GM19452 (cell line): ENCODE results near the gene HIRA.

Experiments
- ATAC-seq: cut with Tn5 transposase; IDR thresholded peaks from one replicate; pipeline ENCODE4 v1.9.1; 2021; ENCODE audit not compliant: unreplicated experiment

The HIRA gene, protein sequence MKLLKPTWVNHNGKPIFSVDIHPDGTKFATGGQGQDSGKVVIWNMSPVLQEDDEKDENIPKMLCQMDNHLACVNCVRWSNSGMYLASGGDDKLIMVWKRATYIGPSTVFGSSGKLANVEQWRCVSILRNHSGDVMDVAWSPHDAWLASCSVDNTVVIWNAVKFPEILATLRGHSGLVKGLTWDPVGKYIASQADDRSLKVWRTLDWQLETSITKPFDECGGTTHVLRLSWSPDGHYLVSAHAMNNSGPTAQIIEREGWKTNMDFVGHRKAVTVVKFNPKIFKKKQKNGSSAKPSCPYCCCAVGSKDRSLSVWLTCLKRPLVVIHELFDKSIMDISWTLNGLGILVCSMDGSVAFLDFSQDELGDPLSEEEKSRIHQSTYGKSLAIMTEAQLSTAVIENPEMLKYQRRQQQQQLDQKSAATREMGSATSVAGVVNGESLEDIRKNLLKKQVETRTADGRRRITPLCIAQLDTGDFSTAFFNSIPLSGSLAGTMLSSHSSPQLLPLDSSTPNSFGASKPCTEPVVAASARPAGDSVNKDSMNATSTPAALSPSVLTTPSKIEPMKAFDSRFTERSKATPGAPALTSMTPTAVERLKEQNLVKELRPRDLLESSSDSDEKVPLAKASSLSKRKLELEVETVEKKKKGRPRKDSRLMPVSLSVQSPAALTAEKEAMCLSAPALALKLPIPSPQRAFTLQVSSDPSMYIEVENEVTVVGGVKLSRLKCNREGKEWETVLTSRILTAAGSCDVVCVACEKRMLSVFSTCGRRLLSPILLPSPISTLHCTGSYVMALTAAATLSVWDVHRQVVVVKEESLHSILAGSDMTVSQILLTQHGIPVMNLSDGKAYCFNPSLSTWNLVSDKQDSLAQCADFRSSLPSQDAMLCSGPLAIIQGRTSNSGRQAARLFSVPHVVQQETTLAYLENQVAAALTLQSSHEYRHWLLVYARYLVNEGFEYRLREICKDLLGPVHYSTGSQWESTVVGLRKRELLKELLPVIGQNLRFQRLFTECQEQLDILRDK

DNA sequence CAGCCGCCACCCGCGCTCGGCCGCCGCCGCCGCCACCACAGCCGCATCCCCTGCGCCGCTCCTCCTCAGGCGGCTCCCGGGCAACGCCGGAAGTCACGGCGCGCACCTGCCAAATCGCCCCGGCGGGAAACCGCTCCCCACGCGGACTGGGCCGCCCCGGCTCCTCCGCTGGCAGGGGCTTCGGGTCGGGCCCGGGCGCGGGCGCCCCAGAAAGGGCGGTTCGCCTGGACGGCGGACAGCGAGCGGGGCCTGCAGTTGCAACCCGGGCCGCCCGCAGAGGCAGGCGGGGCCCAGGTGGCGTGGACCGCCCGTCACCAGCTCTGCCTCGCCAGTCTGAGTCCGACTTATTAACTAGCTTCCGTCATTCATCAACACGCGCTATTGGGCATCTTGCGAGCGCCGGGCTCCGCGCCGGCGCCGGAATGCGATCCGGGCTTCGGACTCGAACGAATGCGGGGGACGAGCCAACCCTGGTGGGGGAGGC is at the start of gene HIRA:
Gene HIRA (minus strand): TSS at position 85 of the 484 bp plus-strand sequence. CDS start 257 bp downstream, outside the sequence.
- ATAC-seq, result peak; percentile 50

DNA sequence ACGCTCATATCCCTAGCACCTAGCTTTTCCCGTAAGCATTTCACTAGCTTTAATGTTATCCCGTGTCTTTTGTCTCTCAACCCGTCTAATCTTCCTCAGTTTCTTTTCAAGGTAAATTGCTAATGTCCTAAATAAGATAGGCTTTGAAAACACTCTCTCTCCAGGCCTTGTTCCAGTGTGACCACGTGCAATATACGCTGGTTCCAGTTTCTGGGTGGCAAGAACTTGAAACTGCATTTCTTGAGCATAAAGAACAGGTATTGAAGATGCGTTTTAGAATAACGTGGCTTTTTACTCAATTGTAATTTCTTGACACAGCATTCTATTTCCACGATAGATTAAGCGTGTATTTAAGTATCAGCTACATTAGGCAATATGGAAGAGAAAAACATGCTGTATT is 49.3 kb upstream of the HIRA start:
- no peak for ATAC-seq

DNA sequence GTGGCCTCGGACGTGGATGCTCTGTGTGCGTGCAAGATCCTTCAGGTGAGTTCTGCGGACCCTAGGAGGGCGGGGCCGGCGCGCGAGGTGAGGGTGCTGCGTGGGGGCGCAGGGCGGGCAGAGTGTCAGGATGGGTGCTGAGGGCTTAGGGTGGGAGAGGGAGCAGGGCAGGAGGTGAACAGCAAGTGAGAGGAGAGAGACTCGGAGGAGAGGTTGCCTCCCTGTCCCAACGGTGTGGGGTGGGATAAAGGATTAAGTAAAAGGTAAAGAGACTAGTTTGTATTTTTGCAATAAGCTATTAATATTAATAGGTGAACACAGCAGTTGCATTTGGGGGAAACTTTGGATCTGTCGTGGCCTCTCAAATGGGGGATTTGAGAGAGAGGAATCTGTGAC is 48.6 kb upstream of the HIRA start:
- no peak for ATAC-seq

DNA sequence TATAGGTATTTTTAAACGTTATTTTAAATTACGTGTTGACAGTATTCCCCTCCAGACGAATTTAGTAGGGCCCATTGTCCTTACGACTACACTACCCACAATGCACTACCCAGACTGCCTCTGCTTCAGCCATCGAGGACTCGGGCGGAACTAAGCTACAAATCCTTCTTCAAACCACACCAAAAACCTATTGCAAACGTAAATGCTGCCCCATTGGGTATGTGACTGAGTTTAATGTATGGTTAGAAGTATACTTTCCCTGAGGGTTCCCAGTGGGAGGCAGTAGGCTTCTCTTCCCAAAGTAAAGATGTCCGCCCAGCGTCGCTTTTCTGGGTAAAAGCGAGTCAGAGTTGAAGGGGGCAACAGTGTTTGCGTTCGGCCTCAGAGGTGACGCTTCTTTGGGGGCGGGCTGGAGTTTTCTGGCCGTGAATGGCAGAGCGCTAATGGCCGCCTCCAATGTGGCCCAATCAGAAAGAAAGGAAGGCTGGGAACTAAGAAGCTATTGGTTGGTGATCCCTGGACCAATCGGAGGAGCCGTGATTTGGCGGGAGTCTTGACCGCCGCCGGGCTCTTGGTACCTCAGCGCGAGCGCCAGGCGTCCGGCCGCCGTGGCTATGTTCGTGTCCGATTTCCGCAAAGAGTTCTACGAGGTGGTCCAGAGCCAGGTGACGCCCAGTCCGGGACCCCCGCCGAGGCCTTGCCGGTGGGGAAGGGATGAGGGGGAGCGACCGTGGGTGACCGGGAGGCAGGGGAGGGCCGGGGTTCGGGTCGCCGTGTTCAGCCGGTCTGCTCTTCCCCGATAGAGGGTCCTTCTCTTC is 48.0 kb upstream of the HIRA start, which contains the start of gene CDC45:
Gene CDC45 (plus strand): TSS at position 566 of the 818 bp plus-strand sequence. CDS start 49 bp downstream, at position 615.
- peak; percentile 80 for ATAC-seq

DNA sequence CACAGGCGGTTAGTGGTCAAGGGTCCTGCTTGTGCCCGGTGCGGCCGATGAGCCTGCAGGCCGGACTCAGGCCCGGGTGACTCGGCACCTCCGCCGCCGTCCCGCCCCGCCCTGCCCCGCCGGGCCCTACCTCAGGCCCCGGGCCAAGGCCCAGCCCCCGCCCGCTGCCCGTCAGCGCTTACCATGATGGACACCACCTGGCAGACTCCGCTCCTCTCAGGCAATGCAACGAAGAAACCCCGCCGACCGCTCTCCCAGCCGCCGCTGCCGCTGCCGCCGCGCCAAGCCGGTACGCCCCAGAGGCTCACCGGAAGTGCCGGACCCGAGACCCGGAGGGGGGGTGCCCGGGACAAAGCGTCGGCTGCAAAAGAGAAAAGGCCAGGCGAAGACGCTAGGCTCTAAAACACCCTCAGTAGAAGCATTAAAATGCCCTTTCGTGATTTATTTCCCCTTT is 47.4 kb upstream of the HIRA start, which contains the start of gene UFD1:
Gene UFD1 (minus strand): TSS at position 293 of the 454 bp plus-strand sequence. CDS start 108 bp downstream, at position 185.
- ATAC-seq, result peak; percentile 53

DNA sequence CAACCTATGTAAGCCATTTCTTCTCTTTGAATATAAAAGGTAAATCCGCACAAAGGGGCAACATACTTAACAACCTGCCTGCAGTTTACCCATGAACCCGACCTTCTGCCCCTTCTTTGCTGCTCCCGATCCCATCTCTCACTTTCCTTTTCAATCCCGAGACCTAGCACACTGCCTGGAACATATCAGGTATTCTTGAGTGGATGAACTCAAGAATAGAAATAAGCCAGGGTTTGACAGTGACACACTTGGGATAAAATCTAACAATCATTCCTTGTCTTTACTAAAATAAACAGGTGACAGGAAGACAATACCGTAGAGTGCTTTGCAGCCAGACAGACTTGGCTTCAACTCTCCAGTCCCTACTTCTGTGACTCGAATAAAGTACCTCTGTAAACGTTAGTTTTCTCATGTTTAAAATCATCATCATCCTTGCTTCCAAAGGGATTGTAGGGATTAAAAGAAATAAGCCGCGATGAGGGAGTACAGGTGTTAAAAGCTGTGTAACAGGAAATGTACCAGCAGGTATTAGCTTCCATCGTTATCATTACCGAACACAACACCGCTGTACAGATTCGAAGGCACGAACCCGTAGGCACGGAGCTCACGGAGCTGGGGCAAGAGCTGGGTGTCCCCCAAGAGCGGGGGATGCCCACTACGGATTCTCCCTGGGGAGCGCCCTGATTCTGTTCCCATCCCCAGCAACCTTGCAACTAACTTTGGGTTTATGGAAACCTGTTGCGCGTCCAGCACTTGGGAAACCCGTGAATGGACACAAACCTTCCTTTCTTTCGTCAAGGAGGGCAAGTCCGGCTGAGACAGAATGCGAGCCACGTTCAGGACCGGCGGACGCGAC is 46.7 kb upstream of the HIRA start:
- ATAC-seq, result no peak

DNA sequence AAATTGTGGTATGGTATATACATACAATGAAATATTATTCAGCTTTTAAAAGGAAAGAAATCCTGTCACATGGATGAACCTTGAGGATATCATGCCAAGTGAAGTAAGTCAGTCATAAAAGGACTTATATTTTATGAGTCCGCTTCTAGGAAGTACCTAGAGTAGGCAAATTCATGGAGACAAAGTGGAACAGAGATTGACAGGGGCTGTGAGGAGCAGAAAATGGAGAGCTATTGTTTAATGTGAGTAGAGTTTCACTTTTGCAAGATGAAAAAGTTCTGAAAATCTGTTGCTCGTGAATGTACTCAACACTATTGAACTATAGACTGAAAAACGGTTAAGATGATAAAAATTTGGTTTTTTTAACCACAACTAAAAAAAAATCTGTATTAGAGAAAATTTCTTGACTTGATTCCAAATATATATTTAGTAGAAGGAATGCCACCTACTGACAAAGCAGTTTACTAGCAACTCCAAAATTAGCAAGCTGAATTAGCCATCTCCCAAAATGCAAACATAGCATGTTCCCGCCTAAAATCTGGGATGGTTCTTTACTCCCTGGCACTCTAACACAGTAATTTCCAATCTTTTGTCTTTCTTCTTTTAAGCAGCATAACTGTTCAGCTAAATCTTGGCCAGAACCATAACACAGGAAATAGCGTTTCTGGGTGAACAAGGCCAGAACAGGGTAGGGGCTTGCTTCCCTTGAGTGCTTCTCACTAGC is 46.0 kb upstream of the HIRA start:
- ATAC-seq, result no peak

DNA sequence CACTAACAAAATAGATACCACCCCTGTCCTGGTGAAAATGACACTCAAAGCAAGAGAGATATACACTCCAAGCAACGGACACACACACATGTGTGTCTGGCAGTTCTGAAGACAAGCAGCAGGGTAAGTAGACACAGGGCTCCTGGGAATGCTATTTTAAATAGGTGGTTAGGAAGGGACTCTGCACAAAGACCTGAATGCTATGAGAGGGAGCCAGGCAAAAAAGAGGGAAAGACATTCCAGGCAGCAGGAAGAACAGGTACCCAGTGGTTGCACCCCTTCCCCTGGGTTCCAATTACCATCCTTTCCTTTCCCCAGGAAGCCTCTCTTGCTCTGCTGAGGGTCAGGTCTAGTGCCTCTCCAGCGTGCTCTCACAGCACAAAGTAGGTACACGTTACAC is 44.5 kb upstream of the HIRA start:
- ATAC-seq, result no peak

DNA sequence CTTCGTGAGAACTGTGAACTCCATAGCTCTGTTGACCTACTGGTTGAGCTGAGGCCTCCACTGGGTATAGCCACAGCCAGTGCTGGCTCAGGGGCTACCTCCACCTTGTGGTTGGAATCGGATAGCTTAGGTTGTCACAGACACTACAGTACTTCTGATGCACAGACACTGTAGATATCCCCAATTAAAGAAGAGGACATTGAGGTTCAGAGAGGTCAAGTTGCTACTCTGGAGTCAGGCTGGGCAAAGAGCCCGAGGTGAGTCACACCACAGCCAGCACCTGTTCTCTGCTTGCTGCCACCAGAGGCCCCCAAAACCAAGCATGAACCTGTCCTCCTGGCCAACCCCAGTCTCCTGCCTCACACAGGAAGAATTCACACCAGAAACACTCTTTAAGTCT is 42.0 kb upstream of the HIRA start:
- ATAC-seq, result no peak

DNA sequence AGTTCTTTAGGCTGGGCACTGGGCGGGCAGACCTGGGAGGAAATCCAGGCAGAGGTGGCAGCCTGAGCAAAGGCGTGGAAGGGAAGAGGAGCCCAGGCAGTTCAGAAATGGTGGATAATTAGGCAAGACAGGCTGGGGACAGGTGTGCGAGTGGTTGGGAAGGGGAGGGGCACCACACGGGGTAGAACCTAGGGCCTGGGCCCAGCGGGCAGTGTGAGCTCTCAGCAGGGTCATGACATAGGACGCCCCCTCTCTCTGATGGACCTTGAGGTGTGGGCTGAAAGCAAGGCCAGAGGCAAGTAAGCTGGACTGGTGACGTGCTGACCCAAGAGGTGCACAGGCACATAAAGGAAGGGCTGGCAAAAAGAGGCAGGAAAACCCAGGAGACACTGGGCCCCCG is 40.7 kb upstream of the HIRA start:
- ATAC-seq, result no peak

DNA sequence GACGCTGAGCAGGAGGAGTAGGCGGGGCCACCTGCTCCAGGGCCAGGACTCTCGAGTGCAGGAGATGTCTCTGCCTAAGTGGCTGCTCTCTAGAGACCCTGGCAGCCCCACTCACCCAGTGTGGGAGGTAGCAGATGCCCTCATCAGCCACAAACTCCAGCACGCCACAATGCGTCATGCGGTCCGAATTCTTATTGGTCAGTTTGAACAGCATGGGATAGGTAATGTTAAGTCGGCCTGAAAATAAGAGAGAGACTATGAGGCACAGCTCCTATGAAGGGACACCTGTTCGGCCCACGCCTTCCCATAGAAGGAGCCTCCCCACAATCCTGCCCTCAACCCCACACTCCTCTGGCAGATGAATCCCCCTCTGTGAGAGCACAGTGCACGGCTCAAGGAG is 40.0 kb upstream of the HIRA start:
- no peak for ATAC-seq

DNA sequence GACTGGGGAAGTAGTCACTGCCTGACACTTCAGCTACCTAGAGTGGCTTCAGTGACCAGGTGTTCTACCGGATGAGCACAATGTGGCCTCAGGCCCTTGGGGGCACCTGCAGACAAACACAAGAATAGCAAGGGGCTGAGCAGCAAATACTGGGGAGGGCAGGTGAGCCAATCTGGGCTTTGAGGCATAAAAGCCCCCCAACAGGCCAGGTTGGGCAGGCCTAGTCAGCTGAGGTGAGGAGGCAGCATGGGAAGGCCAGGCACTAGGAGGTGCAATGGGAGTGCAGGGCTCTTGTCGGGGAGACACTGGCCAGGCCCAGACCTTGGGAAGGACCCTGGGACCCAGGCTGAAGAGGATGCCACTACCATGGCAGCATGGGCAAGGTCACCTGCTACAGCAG is 38.5 kb upstream of the HIRA start:
- ATAC-seq, result no peak

DNA sequence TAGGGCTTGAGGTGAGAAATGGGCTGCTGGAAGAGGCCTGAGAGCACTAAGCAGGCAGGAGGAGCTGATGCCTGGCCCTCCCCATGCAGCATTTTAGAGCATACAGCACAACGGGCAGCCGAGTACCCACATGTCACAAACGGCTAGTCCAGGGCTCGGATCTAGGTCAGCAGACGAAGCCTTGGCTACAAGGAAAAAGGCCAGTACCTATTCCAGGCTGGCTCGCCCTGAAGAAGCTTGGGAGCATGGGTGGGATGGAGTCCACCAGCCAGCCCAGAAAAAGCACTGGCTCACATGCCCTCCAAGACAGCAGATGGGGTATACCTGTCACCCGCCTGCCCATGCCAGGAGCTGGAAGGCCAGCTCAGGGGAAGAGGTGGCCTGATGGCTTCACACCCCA is 37.9 kb upstream of the HIRA start:
- ATAC-seq, result no peak

DNA sequence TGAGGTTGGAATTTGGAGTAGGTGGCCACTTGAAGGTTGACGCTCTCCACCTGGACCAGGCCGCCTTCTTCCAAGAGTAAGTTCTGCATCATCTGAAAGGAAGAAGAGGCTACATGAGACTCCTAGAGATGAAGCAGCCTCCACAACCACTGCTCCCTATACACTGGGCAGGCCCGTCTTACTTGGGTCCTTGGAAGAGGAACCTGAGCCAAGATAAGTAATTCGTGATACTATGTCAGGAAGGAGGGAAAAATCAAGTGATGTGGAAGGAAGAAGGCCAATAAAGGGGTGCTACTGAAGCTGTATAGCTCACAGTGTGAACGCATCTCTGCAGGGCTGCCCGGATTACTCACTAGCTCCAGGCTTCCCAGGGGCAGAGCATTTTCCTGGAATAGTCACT is 36.4 kb upstream of the HIRA start:
- no peak for ATAC-seq

DNA sequence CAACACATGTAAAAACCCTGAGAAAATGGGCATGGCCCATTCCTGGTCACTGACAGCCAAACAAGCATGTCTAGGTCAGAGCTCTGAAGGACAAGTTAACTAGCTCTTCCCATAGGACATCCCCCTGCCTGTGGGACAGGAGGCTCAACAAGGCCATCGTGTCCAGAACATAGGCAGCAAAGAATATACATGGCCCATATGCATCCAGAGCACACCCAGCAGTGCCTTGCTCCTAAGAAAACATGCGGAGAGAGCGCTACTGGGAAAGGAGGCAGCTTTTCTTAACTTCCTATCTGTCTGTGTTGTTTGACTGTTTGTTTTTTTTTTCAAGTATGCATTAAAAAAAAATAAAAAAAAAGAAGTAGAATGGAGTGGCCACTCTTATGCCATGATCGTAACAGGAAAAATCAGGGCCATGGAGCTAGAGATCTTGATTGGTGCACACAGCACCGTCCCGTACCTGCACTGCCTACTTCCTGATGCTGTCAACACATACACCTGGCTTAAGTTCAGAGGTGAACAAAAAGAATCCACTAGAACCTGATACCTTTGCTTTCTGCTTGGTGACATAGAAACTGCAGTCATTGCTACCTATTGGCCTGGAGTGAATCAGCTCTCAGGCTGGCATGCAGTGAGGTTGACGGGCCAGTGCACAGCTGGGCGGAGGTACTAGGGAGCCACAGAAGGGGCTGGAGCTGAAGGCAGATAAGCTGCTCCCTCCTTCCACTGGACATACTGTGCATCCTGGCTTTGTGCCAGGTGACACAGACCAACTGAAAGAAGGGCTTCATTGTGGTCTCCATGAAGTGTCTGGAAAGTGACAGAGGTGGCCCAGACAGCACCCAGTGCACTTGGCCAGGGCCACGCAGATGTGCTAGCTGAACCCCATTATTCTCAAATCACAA is 35.6 kb upstream of the HIRA start:
- ATAC-seq, result no peak

DNA sequence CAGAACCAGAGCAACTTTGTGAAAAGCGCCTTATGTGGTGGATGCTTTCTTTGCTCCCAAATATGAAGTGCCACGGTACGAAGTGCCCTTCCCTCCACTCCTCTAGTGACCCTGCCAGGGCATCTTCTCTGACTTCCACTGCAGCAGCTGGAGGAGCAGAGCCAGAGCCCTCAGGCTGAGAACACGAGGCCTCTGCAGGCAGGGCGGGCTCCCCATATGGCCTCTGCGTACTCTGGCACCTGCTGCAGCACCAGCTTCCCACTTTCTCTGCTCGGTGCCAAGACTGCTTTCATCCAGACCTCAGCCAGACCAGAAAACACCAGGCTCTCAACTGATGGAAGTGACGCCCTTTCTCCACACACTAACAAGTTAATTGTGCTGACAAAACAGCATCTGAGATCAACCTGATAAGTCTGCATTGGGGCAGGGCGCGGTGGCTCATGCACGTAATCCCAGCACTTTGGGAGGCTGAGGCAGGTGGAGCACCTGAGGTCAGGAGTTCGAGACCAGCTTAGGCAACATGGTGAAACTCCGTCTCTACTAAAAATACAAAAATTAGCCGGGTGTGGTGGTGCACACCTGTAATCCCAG is 34.7 kb upstream of the HIRA start:
- no peak for ATAC-seq

DNA sequence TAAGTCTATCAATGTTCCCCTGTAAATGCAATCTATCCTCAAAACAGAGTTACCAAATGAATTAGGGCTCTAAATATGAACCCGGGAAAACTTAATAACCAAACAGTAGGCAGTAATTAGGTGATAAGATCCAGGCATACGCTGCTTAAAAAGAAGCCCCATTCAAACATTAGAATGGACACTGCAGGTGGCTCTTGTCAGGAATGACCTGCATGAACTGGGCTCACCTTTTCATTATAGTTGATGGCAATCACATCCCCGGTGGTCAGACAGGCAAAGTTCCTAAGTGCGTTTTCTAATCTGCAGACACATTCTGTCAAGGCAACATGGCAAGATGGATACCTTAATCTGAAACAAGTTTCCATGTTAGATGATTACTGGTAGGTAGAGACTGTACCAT is 33.4 kb upstream of the HIRA start:
- ATAC-seq, result no peak
